ENCODE measurements around the gene ZNF334.

ZNF334 gene

DNA sequence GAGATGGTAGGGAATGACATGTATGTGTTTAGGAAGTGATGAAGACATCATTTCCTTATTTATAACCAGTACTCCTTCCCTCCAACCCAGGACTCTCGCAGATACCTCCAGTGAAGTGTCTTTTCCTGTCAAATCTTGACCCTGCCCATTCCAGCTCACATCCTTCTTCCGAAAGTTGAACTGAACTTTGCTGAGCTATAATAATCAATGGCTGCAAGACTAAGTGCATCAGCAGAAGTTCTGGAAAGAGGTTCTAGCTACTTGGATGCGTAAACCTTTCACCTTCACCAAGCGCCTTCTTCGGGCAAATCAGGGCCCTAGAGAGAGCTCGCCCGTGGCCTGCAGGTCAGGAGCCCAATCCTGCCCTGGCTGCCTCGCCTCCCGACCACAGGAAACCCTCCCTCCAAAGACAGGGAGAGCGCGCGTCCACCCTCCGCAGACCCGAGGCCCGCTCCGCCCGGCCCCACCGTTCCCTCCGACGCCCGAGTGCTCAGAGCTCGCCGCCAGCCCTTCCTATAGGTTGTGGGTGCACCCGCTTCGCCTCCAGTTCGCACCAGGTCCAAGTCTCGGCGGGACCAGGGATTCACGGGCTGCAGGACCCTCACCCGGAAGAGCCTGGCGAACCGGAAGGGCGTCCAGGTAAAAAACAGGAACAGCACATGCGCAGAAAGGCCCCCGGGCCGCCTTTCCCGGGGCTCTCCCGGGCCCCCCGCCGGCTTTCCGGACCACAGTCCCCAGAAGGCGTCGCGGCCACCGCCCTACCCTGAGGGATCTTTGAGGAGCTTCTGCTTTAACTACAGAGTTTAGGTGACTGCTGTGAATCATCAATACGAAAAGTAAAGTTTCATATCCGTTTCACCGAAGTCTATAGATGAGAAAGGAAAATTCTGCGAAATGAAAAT lies at the start of gene ZNF334:
Gene ZNF334 (minus strand): TSS at position 617 of the 902 bp plus-strand sequence. CDS start 1,457 bp downstream, outside the sequence.
- DNase-seq (ENCODE audit: low spot score), result no peak

DNA sequence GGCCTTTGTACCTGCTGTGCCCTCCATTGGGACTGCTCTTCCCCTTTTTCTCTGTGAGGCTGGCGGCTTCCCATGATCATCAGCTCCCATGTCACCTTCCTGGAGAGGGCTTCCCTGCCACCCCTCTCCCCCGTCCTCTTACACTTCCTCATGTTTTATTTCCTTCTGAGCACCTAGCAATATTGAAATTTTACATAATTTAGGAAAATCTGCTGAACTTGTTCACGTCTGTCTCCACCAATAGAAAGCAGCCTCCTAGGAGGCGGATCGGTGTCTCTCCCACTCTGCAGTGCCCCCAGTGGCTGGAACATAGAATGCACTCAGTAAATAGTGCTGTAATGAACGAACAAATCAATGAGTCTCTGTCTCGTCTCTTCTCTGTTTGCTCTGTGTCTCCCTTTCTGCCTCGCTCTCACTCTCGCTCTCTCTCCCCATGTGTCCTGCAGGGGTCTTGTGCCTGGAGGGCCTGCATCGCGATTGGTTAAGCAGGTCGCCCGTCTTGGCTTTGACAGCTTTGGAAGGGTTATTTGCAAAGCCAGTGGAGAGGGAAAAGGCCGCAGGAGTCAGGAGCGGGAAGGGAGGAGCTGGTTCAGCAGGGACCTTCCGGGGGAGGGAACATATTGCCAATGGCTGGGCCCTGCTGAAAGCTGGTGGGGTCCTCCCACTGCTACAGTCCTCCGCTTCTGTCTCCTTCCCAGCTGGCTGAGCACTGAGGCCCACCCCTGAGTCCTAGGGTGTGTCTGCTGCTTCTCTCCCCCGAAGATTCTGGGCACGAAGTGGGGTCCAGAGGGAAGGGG lies 49.2 kb upstream of the ZNF334 start:
- DNase-seq (ENCODE audit: low spot score), result peak; percentile 60

DNA sequence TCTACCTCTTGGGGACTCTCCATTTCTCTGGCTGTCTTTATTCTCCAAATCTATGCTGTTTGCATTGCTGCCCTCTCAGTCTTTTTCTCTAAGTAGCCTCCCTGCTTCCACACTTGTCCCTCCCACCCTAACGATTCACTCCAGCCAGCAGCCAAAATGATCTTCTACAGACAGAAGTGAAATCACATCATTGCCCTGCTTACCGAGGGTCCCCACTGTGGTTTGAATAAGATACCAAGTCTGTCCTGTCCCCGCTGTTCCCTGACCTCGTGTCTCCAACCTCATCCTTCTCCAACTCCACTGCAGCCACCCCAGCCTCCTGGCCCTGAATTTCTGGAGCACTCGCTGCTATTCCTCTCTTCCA lies 48.6 kb upstream of the ZNF334 start:
- no peak for DNase-seq (ENCODE audit: low spot score)

DNA sequence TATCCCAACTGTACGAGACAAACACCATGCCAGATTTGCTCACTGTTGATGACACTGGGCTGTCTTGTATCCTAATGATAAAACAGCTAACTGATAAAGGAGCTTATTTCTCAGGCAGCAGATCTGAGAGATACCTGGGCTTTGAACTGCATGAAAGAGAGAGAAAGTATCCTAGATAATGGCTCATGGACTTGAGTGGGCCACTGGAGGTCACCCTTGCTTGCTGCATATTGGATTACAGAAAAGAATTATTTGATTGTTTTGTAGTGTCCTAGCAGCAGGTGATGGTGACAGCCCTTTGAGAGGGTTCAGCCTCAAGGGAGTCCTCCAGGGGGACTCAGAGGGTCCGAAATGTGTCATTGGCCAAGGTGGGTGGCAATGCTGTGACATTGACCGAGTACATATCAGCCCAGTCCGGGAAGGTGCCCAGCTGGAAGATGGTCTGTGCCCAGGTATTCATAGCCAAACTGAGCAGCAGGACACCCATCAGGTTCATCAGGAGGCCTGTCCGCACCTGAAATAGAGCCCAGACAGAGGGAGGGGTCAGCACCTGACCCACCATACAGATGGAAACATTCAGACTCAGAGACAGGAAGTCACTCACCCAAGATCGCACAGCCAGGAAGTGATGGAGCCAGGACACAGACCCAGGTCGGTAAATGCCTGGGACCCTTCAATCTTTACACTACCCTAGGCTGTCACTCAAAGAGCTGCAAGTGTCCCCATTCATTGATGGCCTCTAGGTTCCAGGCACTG lies 46.5 kb upstream of the ZNF334 start:
- no peak for DNase-seq (ENCODE audit: low spot score)

DNA sequence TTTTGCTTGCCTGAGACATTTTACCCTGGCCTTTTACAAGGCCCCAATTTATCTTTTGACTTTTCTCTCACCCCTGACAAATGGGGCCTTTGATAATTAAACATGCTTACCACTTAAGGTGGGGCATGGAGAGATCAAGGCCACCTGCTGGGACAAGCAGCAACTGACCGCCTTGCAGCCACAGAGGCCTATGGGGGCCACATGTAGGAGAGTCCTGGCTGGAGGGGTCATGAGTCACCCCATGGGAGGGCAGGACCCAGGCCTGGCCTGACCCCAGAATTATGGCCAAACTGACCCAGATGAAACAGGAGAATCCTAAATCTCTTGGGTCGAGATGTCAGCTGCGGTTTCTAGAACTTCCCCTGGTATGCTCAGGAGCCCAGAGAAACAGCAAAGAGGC lies 45.6 kb upstream of the ZNF334 start:
- DNase-seq (ENCODE audit: low spot score), result no peak

DNA sequence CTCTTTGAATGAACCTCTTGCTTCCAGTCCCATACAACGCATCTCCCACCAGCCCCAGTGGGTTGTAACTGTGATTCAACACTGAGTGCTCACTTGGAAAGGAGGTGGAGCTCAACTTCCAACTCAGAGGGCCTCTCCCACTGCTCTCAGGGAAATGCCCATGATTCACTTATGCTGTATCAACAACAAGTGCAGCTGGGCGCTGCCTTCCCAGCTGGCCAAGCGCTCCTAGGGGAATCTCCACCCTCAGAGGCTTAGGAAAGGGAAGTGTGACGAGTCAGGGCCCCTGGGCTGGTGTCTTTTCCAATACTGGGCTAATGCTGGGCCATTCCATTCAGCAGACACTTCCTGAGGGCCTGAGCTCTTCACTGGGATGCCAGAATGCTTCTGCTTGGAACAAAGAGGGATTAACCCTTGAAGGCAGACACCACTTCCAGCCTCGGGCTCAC lies 45.2 kb upstream of the ZNF334 start:
- DNase-seq (ENCODE audit: low spot score), result no peak

DNA sequence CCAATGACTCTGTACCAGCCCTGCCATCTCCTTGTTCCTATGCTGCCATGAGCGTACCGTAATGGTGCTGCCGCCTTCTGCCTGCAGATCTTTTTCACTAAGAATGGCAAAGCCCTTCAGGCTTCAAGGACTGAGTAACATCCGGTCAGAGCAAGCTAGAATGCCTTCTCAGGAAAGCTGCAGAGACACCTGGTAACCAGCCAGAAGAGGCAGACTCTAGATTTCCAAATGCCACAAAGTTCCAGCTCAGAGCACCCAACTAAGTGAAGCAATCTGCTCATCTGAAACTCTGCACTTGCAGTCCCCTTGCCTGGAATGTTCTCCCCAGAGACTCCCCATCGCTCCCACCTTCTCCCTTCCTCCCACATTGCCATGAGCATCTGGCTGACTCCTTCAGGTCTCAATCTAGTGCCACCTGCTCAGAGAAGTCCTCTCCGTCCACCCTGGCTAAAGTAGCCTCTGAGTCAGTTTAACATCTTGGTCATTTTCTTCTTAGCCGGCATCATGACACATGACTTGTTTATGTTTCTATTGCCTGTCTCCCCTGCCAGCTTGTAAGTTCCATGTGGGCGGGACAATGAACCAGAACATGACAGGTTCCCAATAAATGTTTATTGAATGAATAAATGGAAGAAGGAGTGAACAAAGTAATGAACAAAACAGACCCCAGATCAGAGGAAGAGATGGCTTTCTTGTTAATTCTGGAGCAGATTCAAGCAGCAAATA lies 44.0 kb upstream of the ZNF334 start:
- no peak for DNase-seq (ENCODE audit: low spot score)

DNA sequence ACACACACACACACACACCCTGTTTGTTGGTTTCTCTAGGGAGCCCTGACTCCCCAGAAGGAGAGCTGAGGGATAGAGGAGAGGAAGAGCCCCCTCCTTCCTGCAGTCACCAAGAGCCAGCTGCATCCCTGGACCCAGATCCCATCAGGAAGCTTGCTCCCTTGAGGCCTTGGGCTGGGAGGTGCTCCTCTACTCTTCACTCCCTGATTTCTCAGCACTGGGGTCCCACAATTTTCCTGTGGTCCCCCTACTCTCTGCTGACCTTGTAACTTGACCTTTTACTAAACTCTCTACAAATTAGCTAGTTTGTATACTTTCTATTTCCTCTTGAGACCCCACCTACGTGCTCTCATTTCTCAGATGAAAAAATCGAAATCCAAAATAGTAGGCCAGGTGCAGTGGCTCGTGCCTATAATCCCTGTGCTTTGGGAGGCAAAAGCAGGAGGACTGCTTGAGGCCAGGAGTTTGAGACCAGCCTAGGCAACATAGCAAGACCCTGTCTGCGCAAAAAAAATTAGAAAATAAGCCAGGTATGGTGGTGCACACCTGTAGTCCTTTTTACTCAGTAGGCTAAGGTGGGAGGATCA lies 42.1 kb upstream of the ZNF334 start:
- DNase-seq (ENCODE audit: low spot score), result no peak

DNA sequence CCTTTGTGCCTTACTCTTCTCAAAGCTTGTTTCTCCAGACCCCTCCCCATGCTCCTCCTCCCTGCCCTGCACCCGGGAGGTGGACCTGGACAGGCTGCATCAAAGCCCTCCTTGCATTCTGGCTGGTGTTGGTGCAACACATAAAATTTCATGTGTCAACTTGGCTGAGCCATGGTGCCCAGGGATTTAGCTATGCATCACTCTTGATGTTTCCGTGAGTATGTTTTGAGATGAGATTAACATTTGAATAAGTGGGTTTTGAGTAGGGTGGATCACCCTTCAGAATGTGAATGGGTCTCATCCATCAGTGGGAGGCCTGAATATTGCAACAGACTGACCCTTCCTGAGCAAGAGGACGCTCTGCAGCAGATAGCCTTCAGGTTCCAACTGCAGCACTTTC lies 41.5 kb upstream of the ZNF334 start:
- DNase-seq (ENCODE audit: low spot score), result no peak

DNA sequence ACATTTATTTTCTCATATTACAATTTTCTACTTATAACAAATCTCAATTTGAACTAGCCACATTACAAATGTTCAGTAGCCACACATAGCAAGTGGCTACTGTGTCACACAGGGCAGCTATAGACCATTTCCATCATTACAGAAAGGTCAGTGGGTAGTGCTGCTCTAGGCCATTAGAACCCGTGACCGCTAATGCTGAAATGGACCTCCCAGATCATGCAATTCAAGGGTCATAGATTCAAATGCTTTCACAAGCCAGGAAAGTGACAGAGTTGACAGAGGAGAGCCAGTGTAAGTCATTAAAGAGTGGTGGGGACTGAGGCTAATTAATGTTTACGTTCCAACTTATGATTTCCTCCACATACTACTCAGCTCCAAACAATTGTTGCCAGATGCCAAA lies 40.6 kb upstream of the ZNF334 start:
- no peak for DNase-seq (ENCODE audit: low spot score)

DNA sequence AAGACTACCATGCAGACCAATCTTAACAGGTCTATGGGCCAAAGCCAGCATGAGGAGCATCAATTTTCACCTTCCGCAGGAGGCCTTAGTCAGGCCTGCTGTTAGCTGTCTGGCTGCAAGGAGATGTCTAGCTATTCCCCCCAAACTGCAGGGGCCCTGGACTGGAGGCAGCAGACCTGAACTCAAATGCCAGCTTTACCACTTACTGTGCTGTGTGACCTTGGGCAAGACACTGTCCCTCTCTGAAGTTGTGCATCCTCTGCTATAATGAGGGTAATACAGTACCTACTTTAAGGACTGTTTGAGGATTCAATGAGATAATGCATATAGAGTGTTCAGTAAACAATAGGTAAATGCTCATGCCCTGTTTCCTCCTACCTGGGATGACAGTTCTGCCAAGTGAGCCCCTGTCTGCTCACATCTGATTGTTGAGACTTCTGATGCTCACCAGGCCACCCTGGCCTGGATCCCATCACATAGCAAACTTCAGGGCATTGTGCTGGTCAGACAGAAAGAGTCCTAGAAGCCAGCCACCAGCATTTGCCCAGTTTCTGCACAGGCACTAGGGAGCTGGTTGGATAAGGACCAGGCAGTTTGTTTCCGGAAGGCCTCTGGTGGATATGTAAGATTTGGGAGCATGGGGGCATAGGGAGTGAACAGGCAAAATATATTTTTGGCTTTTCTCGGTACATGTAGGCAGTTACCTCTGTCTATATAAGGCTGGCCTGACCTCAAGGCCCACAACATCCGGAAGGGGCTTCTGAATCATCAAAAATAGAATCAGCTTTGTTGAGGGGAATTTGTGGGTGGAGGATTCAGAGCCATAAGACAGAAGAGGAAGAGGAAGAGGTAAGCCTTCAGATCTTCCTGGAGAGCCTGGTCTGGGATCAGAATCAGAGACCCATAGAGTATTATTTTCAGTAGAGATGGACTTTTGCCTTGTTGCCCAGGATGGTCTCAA lies 39.4 kb upstream of the ZNF334 start:
- DNase-seq (ENCODE audit: low spot score), result no peak

DNA sequence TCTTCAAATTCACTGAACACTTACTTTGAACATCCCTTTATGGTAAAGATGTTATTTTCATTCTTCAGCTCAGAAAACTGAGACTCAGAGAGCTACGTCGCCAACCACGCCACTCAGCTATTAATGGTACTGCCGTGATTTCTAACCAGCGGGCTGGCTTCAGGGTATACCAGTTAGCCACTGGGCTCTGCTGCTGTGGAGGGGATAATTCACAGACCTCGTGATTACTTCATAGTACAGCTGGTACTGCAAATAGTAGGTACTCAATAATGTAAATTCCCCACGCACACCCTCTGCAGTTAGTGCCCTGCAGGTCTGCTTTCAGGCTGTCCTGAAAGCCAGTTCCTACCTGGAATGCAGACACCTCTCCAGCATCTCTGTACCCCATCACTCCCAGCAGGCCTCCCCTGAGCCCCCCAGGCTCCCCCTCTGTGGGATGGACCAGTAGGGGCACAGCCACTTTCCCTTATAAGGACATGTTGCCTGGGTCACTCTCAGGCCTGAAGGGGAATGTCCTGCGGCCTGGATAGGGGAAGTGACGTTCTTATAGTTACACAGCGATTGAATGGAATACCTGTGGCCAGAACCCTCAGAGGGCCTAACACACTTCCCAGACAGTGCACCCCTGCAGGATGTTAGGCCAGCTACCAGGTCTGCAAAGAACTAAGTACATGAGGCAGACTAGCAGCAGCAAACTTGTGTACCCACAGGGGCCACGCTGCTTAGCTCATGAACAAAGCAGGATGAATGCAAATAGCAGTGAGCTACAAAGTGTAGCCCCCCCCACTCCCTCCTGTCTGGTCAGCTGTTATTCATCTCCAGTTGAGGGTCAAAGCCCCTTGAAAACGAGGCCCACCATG lies 38.4 kb upstream of the ZNF334 start:
- DNase-seq (ENCODE audit: low spot score), result no peak

DNA sequence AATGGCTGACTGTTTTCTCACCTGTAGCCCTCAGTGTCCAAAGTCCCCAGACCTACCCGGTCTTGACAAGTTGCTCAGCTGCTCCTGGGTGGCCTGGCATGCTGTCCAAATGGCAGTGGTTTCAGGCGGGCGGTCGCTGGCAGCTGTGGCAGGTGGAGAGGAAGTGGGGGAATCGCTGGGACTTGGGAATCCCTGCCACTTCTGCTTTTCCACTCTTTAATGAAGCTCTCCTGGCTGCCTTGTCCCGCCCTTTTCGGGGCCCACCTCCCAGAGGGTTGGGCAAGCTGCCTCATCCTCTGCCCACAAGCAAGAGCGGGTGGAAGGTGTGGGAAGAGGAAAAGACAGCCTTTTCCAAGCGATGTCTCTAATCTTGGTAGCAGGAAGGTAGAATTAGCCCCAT lies 37.1 kb upstream of the ZNF334 start, which contains the start of gene OCSTAMP:
Gene OCSTAMP (minus strand): TSS at position 194 of the 400 bp plus-strand sequence. CDS start 94 bp downstream, at position 100.
- DNase-seq (ENCODE audit: low spot score), result no peak

DNA sequence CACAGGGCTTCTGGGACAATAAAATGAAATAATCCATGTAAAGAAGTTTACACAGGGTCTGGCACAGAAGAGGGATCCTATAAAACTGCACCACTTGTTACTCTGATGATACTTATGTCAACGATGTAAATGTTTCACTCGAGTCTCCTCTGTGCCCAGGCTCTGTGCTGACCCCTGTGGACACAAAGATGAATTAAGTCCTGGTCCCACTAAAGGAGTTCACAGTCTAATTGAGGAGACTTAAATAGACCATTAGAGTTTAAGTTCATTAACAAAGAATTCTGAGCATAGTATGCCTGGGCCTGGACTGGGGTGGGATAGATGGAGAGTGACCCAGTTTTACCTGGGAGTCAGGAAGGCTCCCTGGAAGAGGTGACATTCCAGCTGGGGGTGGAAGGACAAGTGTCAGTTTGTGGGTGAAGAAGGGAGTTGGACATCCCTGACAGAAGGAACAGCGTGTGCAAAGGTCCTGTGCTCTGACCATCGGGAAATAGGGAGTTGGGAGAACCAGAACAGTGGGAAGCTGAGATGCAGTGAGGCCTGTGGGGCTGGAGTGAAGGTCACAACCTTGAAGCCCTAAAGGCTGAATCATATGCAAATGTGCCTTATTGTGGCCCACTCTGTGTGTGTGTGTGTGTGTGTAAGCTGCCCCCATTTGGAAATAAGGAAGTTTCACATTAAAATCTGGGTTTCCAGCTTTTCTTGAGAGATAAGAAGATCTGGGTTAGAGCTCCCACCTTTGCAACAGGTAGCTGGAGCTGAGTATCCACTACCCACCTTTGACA lies 36.0 kb upstream of the ZNF334 start:
- no peak for DNase-seq (ENCODE audit: low spot score)

DNA sequence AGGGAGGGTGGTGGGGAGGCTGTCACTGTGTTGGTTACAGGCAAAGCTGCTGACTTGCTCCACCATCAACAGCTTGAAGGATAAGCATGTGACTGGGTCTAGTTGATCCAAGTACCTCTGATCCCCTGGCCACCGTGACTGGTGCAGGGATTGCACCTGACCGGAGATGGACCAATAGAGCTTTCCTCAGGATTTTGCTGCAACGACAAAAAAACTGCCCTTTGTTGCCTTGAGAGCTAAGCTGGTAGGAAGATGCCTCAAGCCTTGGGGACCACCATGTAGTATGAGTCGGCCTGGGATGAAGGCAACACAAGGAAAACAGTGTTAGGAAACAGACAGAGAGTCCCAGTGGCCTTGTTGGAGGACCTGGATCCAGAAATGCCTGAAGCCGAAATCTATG lies 35.3 kb upstream of the ZNF334 start:
- no peak for DNase-seq (ENCODE audit: low spot score)

DNA sequence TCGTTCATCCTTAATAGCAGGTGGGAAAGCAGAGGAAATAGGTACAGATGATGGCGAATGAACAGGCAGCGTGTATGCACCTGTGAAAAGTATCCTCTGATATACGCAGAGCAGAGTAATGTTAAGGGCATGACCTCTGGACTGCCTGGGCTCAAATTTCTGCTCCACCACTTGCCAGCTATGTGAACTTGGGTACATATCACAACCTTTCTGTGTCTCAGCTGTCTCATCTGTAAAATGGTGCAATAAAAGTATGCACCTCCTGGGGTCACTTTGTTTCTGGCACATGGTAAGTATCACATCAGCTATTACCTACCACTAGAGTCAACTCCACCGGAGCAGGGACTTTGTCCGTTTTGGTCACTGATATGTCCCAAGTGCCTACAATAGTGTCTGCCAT lies 34.6 kb upstream of the ZNF334 start:
- DNase-seq (ENCODE audit: low spot score), result no peak

DNA sequence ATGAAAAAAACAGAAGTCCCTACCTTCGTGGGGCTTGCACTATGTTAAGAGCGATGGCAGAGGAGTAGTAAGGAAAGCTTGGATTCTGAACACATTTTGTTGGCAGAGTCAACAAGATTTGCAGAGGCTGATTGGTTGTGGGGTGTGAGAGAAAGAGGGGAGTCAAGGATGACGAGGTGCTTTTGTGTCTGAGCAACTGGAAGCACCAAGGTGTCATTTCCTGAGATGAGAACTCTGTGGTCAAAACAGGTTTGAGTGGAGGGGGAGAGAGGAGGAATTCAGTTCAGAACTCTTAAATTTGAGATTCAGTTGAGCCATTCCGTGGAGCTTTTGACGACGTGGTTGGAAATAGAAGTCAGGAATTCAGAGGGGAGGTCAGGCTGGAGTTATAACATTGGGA lies 33.6 kb upstream of the ZNF334 start:
- DNase-seq (ENCODE audit: low spot score), result no peak

DNA sequence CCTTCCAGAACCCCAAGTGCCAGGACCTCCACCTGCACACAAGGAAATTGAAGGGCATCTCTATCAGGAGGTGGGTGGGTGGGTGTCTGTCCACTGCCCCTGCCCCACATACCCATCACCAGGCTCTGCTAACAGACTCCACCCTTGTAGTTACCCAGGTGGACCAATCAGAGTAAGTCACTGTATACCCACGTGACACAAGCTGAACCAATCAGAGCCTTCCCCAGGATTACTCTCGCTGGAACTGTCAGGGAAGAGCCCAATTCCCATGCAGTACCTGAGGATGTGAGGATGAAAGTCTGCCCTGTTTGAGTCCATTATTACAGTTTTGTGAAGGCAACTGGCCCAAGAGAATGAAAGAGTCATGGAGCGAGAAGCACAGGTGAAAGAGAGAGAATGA lies 32.9 kb upstream of the ZNF334 start:
- DNase-seq (ENCODE audit: low spot score), result no peak
